Measurements from ENCODE around the gene KIF13A.
"Not testable (repeated sequence)": the region's sequence is repeated elsewhere in the genome, so short reads cannot be mapped to it uniquely, and the experiment has no call there.

KIF13A gene

DNA sequence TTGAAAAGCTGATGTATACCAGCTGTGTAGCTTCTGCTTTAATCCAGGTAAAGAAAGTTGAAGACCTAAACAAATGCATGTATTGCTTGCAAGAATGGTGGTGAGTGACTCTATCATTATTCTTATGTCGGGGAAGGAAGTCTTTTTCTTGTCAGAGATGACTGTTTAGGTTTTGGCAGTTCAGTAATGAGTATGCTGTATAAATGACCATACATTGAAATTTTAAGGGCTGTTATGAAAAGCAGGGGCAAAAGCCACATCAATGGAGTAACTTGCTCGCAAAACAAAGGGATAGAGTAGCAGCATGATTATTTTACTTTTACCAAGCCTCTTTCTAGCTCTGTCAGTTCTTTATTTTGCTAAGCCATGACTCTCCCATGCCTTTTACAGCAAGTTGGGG, 224.8 kb downstream of the KIF13A start:
- H3K27ac ChIP-seq: no peak overlapping the region
- TF ChIP-seq, protein P1, sequence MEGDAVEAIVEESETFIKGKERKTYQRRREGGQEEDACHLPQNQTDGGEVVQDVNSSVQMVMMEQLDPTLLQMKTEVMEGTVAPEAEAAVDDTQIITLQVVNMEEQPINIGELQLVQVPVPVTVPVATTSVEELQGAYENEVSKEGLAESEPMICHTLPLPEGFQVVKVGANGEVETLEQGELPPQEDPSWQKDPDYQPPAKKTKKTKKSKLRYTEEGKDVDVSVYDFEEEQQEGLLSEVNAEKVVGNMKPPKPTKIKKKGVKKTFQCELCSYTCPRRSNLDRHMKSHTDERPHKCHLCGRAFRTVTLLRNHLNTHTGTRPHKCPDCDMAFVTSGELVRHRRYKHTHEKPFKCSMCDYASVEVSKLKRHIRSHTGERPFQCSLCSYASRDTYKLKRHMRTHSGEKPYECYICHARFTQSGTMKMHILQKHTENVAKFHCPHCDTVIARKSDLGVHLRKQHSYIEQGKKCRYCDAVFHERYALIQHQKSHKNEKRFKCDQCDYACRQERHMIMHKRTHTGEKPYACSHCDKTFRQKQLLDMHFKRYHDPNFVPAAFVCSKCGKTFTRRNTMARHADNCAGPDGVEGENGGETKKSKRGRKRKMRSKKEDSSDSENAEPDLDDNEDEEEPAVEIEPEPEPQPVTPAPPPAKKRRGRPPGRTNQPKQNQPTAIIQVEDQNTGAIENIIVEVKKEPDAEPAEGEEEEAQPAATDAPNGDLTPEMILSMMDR (IDR thresholded peaks at IDR 0.05): no peak
- TF ChIP-seq ZFX (IDR thresholded peaks at IDR 0.05; ENCODE audit: borderline replicate concordance): no peak

GRCh38 chr6:17758119-17758518, 229.3 kb downstream of the KIF13A start:
- no peak overlapping the region for H3K27ac ChIP-seq
- no peak for TF ChIP-seq ZFX (IDR thresholded peaks at IDR 0.05; ENCODE audit: borderline replicate concordance)
- TF ChIP-seq, protein P1 (IDR thresholded peaks at IDR 0.05): no peak

DNA sequence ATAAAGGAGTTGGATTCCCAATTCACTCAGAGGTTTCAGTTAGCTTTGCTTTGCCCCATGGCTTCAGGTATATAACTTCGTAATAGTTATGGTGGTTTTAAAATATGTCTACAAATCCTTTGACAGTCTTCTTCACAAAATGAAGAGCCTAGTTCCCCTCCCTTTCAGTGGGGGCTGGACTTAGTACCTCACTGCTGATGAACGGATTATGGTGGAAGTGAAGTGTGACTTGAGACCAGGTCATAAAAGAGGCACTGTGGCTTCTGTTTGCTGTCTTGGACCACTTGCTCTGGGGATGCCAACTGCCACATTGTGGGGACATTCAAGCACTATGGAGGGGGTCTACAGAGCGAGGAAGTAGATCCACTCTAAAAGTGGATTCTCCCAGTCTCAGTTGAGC, 233.2 kb downstream of the KIF13A start:
- H3K27ac ChIP-seq: no peak overlapping the region
- no peak for TF ChIP-seq ZFX (IDR thresholded peaks at IDR 0.05; ENCODE audit: borderline replicate concordance)
- TF ChIP-seq, protein P1 (IDR thresholded peaks at IDR 0.05): no peak

DNA sequence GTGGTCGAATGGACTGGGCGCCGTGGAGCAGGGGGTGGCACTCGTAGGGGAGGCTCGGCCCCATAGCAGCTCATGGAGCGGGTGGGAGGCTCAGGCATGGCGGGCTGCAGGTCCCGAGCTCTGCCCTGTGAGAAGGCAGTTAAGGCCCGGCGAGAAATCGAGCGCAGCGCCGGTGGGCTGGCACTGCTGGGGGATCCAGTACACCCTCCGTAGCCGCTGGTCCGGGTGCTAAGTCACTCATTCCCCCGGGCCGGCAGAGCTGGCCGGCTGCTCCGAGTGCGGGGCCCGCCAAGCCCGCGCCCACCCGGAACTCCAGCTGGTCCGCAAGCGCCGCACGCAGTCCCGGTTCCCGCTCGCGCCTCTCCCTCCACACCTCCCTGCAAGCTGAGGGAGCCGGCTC, 242.1 kb downstream of the KIF13A start:
- not testable (repeated sequence) for H3K27ac ChIP-seq

DNA sequence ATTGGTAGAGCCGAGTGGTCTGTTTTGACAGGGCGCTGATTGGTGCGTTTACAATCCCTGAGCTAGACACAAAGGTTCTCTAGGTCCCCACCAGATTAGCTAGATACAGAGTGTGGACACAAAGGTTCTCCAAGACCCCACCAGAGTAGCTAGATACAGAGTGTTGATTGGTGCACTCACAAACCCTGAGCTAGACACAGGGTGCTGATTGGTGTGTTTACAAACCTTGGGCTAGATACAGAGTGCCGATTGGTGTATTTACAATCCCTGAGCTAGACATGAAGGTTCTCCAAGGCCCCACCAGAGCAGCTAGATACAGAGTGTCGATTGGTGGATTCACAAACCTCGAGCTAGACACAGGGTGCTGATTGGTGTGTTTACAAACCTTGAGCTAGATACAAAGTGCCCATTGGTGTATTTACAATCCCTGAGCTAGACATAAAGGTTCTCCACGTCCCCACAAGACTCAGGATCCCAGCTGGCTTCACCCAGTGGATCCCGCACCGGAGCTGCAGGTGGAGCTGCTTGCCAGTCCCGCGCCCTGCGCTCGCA, 242.6 kb downstream of the KIF13A start:
- H3K27ac ChIP-seq: not testable (repeated sequence)

GRCh38 chr6:17744019-17744756, 243.2 kb downstream of the KIF13A start:
- no peak for TF ChIP-seq ZFX (IDR thresholded peaks at IDR 0.05; ENCODE audit: borderline replicate concordance)
- TF ChIP-seq, protein P1 (IDR thresholded peaks at IDR 0.05): no peak
- no peak overlapping the region for H3K27ac ChIP-seq

DNA sequence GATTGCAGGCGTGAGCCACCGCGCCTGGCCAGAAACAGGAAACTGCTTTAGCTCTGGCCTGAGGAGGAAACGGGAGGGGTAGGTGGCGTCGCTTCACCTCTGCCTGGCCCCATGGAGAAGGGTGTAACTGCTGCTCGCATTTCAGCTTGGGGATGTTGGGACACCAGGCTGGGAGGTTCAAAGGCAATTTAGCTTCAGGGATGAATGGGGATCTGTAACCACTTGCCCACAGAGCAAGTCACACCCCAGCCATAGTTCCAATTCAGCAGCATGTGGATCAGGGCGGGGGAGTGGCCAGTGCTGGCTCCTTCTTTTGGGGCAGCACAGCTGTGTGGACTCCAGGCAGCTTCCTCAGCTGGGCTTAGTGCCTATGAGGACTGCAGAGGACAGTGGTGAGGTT, 245.9 kb downstream of the KIF13A start:
- H3K27ac ChIP-seq: no peak overlapping the region
- TF ChIP-seq ZFX (IDR thresholded peaks at IDR 0.05; ENCODE audit: borderline replicate concordance): no peak
- TF ChIP-seq, protein P1 (IDR thresholded peaks at IDR 0.05): no peak

DNA sequence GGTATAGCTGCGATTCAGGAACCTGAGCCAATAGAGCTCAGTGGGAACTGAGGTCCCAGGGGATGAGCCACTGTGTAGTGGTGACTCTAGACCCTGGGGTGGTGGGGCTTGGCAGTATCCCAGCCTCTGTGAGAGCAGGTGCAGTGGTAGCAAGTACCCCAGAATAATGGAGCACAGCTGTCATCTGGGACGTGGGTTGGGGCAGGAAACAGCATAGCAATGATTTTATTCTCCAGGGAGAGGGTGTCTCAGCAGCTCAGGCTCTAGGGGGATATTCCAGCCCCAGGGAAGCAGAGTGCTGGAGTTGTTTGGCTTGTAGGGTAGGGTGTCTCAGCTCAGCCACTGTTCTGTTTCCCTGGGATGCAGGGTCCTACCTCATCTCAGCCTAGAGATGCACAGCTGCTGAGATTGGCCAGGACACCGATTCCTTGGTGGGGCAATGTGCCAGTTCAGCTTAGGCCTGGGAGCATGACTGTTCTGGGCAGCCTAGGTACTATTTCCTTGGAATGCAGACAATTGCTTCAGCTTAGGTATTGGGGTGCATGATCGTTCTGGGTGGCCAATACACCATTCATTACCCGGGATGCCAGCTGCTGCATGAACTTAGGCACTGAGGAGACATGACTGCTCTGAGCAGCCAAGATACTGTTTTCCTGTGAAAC, 246.7 kb downstream of the KIF13A start:
- TF ChIP-seq, protein P1 (IDR thresholded peaks at IDR 0.05): no peak
- TF ChIP-seq ZFX (IDR thresholded peaks at IDR 0.05; ENCODE audit: borderline replicate concordance): no peak
- no peak overlapping the region for H3K27ac ChIP-seq

Data from 22Rv1 (cell line).